H1 (cell line): Measurements from ENCODE around the gene HSPA4. TPM values are rescaled to one million over a fixed set of nuclear protein-coding genes. Genes with fewer than 3 reads are reported as not detected.

Experiments
- CTCF ChIA-PET: fragments of 300-600 bp; sonication (Branson Sonifier 250); formaldehyde crosslinking; loops from one replicate; lab custom pipeline; 2021; ENCODE audit not compliant: partially characterized antibody; lab: Charles Lee
- POLR2A ChIA-PET: fragments of 300-600 bp; sonication (Branson Sonifier 250); formaldehyde crosslinking; loops from one replicate; lab custom pipeline; 2021; ENCODE audit warnings: inconsistent platforms; ENCODE audit not compliant: partially characterized antibody; lab: Charles Lee
- DNase-seq, 2 experiments: peaks; one replicate each; pipeline versions ENCODE4 v3.0.0 to v3.0.0-alpha.2; 2010 to 2022; ENCODE audit warnings: low spot score in 2 of 2, low read depth in 1 of 2, mixed read lengths in 1 of 2
- FAIRE-seq: peaks from 2 replicates; lab custom pipeline; 2011; peaks lifted over from hg19 to GRCh38; lab: Jason Lieb, UNC
- H2AFZ ChIP-seq: 2 replicates; pipeline ENCODE4 v1.8.1; 2012; ENCODE audit warnings: low read length, inconsistent platforms
- H2AK5ac ChIP-seq: 2 replicates; pipeline ENCODE4 v1.6.1; 2013; ENCODE audit warnings: low read depth, low read length
- H2BK120ac ChIP-seq: replicated peaks from 2 replicates; pipeline ENCODE3; 2013; ENCODE audit warnings: low read depth, low read length, inconsistent platforms
- H2BK12ac ChIP-seq: 2 replicates; pipeline ENCODE4 v1.6.1; 2013; ENCODE audit warnings: low read depth, low read length
- H2BK15ac ChIP-seq: 2 replicates; pipeline ENCODE4 v1.6.1; 2013; ENCODE audit warnings: low read length
- H2BK20ac ChIP-seq: 2 replicates; pipeline ENCODE4 v1.6.1; 2013; ENCODE audit warnings: low read length
- H2BK5ac ChIP-seq: 2 replicates; pipeline ENCODE4 v1.6.1; 2013; ENCODE audit warnings: low read depth, low read length
- H3K14ac ChIP-seq: 2 replicates; pipeline ENCODE4 v1.6.1; 2013; ENCODE audit warnings: inconsistent platforms; ENCODE audit not compliant: insufficient read length
- H3K18ac ChIP-seq: 2 replicates; pipeline ENCODE4 v1.6.1; 2013; ENCODE audit warnings: low read length; ENCODE audit errors: extremely low read depth
- H3K23ac ChIP-seq: 2 replicates; pipeline ENCODE4 v1.6.1; 2013; ENCODE audit warnings: inconsistent platforms; ENCODE audit not compliant: insufficient read length
- H3K23me2 ChIP-seq: 2 replicates; pipeline ENCODE4 v1.6.1; 2013; ENCODE audit warnings: low read depth, low read length
- H3K27ac ChIP-seq: 2 replicates; pipeline ENCODE4 v1.6.1; 2011; ENCODE audit warnings: low read depth, low read length, inconsistent platforms
- H3K27me3 ChIP-seq, 4 experiments: replicated peaks in 1 of 4; 1 replicate in 1 of 4; 2 replicates in 3 of 4; pipeline versions ENCODE4 v1.6.1 to v1.8.1; 2011 to 2013; ENCODE audit warnings: low read length in 3 of 4, mild to moderate bottlenecking in 3 of 4, inconsistent platforms in 2 of 4, mixed read lengths in 2 of 4, moderate library complexity in 1 of 4; ENCODE audit not compliant: control insufficient read depth in 3 of 4, insufficient read depth in 3 of 4; ENCODE audit errors: extremely low read depth in 1 of 4
- H3K36me3 ChIP-seq, 4 experiments: 2 replicates each; pipeline versions ENCODE4 v1.6.1 to v1.8.1; 2011 to 2013; ENCODE audit warnings: mild to moderate bottlenecking in 4 of 4, low read length in 3 of 4, moderate library complexity in 2 of 4, control low read depth in 1 of 4, inconsistent platforms in 1 of 4; ENCODE audit not compliant: insufficient read depth in 4 of 4, control insufficient read depth in 2 of 4
- H3K4ac ChIP-seq: replicated peaks from 2 replicates; pipeline ENCODE3; 2013; ENCODE audit warnings: low read length, low read depth, mixed read lengths, inconsistent platforms; ENCODE audit not compliant: insufficient read length
- H3K4me1 ChIP-seq, 4 experiments: replicated peaks in 1 of 4; 1 replicate in 1 of 4; 2 replicates in 3 of 4; pipeline versions ENCODE4 v1.6.1 to v1.8.1; 2011 to 2013; ENCODE audit warnings: low read length in 3 of 4, inconsistent platforms in 2 of 4, mixed read lengths in 1 of 4; ENCODE audit not compliant: insufficient read depth in 4 of 4, control insufficient read depth in 3 of 4
- H3K4me2 ChIP-seq, 2 experiments: 2 replicates each; pipeline versions ENCODE4 v1.6.1 to v1.8.1; 2011 to 2013; ENCODE audit warnings: low read depth in 2 of 2, low read length in 2 of 2, control low read depth in 1 of 2, inconsistent platforms in 1 of 2, mild to moderate bottlenecking in 1 of 2; ENCODE audit not compliant: insufficient read depth in 1 of 2
- H3K4me3 ChIP-seq, 4 experiments: fragments of 200-600, 300-600 bp in 1 of 4; sonication (generic), shearing (Covaris generic), sonication (Bioruptor Twin) in 1 of 4; 2 replicates each; pipeline versions ENCODE4 v1.5.1 to v1.8.1; 2011 to 2016; ENCODE audit warnings: low read length in 4 of 4, low read depth in 3 of 4, control low read depth in 2 of 4, inconsistent platforms in 2 of 4, mild to moderate bottlenecking in 2 of 4, mixed read lengths in 1 of 4, moderate library complexity in 1 of 4; ENCODE audit not compliant: insufficient read depth in 2 of 4; ENCODE audit errors: extremely low read depth in 1 of 4
- H3K56ac ChIP-seq: replicated peaks from 2 replicates; pipeline ENCODE3; 2013; ENCODE audit warnings: low read depth, mild to moderate bottlenecking, mixed read lengths, low read length, inconsistent platforms; ENCODE audit not compliant: insufficient read length
- H3K79me1 ChIP-seq: 2 replicates; pipeline ENCODE4 v1.6.1; 2013; ENCODE audit warnings: low read depth, low read length, control low read depth
- H3K79me2 ChIP-seq, 2 experiments: 2 replicates each; pipeline versions ENCODE4 v1.6.1 to v1.8.1; 2012 to 2013; ENCODE audit warnings: low read length in 2 of 2, mild to moderate bottlenecking in 2 of 2, inconsistent platforms in 1 of 2; ENCODE audit not compliant: insufficient read depth in 2 of 2, control insufficient read depth in 1 of 2
- H3K9ac ChIP-seq, 4 experiments: replicated peaks in 1 of 4; 1 replicate in 1 of 4; 2 replicates in 3 of 4; pipeline versions ENCODE4 v1.6.1 to v1.8.1; 2011 to 2013; ENCODE audit warnings: low read depth in 3 of 4, low read length in 3 of 4, control low read depth in 2 of 4, mild to moderate bottlenecking in 2 of 4, moderate library complexity in 2 of 4, inconsistent platforms in 1 of 4; ENCODE audit errors: extremely low read depth in 1 of 4
- H3K9me3 ChIP-seq, 2 experiments: 2 replicates each; pipeline versions ENCODE4 v1.6.1 to v1.8.1; 2012 to 2013; ENCODE audit warnings: mild to moderate bottlenecking in 2 of 2, moderate library complexity in 2 of 2, control low read depth in 1 of 2, inconsistent platforms in 1 of 2, low read depth in 1 of 2, low read length in 1 of 2, mixed read lengths in 1 of 2; ENCODE audit not compliant: insufficient read depth in 2 of 2
- H4K20me1 ChIP-seq, 2 experiments: replicated peaks in 1 of 2; 2 replicates each; pipeline versions ENCODE3 to v1.8.1; 2011 to 2013; ENCODE audit warnings: inconsistent platforms in 2 of 2, low read length in 2 of 2, mild to moderate bottlenecking in 1 of 2; ENCODE audit not compliant: insufficient read depth in 2 of 2, control insufficient read depth in 1 of 2
- H4K5ac ChIP-seq: 2 replicates; pipeline ENCODE4 v1.6.1; 2013; ENCODE audit warnings: low read length, low read depth, mixed read lengths, inconsistent platforms; ENCODE audit not compliant: insufficient read length
- H4K8ac ChIP-seq: 2 replicates; pipeline ENCODE4 v1.8.0; 2013; ENCODE audit warnings: mild to moderate bottlenecking, moderate library complexity, low read length, inconsistent platforms; ENCODE audit not compliant: insufficient read depth; ENCODE audit errors: extremely low read depth
- H4K91ac ChIP-seq: replicated peaks from 2 replicates; pipeline ENCODE3; 2013; ENCODE audit warnings: low read length, mixed read lengths, inconsistent platforms; ENCODE audit not compliant: insufficient read length
- CBX8 ChIP-seq: fragments of 300-800, 300-1000 bp; sonication (generic); IDR thresholded peaks from 2 replicates; pipeline ENCODE4 v1.7.1; 2016; ENCODE audit warnings: low read depth, low read length, borderline replicate concordance
- CHD2 ChIP-seq: IDR thresholded peaks from 2 replicates; pipeline ENCODE4 v1.6.1; 2012; ENCODE audit warnings: low read length, improper control_type of control experiment
- CTBP2 ChIP-seq: IDR thresholded peaks from 2 replicates; pipeline ENCODE4 v1.7.0; 2011; ENCODE audit warnings: borderline replicate concordance, mild to moderate bottlenecking, moderate library complexity, mixed read lengths, low read length; ENCODE audit not compliant: insufficient read depth, insufficient read length
- EZH2 ChIP-seq: fragments of 200-600 bp; sonication (generic); IDR thresholded peaks from 2 replicates; pipeline ENCODE4 v1.7.1; 2012; ENCODE audit warnings: low read depth, mild to moderate bottlenecking, moderate library complexity, low read length, inconsistent platforms; ENCODE audit not compliant: severe bottlenecking
- POU5F1 ChIP-seq: IDR thresholded peaks from 2 replicates; pipeline ENCODE4 v1.6.1; 2011; ENCODE audit warnings: low read depth, mild to moderate bottlenecking, low read length, moderate library complexity
- RNF2 ChIP-seq: fragments of 200-900, 300-1000 bp; sonication (generic); IDR thresholded peaks from 2 replicates; pipeline ENCODE4 v1.7.1; 2016; ENCODE audit warnings: borderline replicate concordance, low read depth, mild to moderate bottlenecking, antibody characterized with exemption, low read length; ENCODE audit not compliant: poor library complexity, severe bottlenecking; ENCODE audit errors: missing control alignments
- SP4 ChIP-seq: IDR thresholded peaks from 2 replicates; pipeline ENCODE4 v1.6.1; 2012; ENCODE audit warnings: low read length, inconsistent platforms
- WGBS, 2 experiments: shearing (Covaris generic) in 1 of 2; methylation state at CpG; one replicate each; pipeline versions ENCODE4 v1.1.6 to v1.1.7; 2013 to 2015; ENCODE audit warnings: low lambda C conversion rate in 2 of 2, mixed read lengths in 2 of 2, inconsistent platforms in 1 of 2, low coverage in 1 of 2, missing lambda C conversion rate in 1 of 2; ENCODE audit not compliant: insufficient replicate concordance in 2 of 2, insufficient coverage in 1 of 2, insufficient read length in 1 of 2; ENCODE audit errors: extremely low coverage in 1 of 2, missing lambda C conversion rate in 1 of 2; 5-methylcytosine and 5-hydroxymethylcytosine counted together
- polyA plus RNA-seq, 7 experiments: library from polyadenylated mRNA; depleted of rRNA in 3 of 7; stranded (reverse) in 5 of 7; unstranded in 2 of 7; fragments of >200 nt in 5 of 7; fragments of 200-250 nt in 2 of 7; gene quantifications; 1 replicate in 5 of 7; 2 replicates in 1 of 7; 4 replicates in 1 of 7; pipeline versions ENCODE4 v1.2.1 to v1.2.3, GENCODE V29; 2011 to 2013; ENCODE audit warnings: missing spikeins in 2 of 7, mixed read lengths in 2 of 7
- total RNA-seq: library from RNA; stranded (reverse); fragmentation: NEBNext Ultra II Directional; extraction: Animal tissue kit (Norgen Biotek cat#: 25700); gene quantifications from 2 replicates; pipeline ENCODE4 v1.2.1, GENCODE V29; 2021
- TF ChIP-seq, protein P1 (sequence below), 3 experiments: IDR thresholded peaks; 1 replicate in 2 of 3; 2 replicates in 1 of 3; pipeline versions ENCODE4 v1.5.1 to v1.6.1; 2011; ENCODE audit warnings: low read length in 3 of 3, mild to moderate bottlenecking in 3 of 3, inconsistent platforms in 2 of 3, low read depth in 1 of 3, moderate library complexity in 1 of 3; ENCODE audit not compliant: insufficient read depth in 1 of 3; ENCODE audit errors: control extremely low read depth in 1 of 3
- TF ChIP-seq, protein P2 (sequence below): IDR thresholded peaks from 2 replicates; pipeline ENCODE4 v1.6.1; 2012; ENCODE audit warnings: low read length, inconsistent platforms

The HSPA4 gene
- total and polyA plus RNA-seq, 2 of the 8 experiments (the other 6 are each of a cell fraction or from before 2014, with no cell fraction given), result 28.9 to 445 TPM

DNA sequence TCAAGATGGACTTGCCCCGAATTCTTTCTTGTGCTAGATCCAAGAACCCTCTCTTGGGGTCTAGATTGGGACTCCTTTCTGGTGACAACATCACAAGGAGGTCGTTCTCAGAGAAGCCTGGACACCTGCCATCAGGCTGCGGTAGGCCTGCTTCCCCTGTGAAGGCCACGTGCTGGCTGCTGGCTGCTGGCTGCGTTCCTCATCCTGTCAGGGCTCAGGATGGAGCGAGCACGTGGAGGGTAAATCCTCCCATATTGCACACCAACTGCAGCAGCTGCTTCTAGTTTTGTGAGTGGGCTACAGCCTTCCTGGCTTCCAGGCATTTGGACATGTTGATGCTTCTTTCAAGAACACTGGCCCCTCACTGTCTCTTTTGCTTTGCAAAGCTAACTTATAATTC is 95.6 kb downstream of the HSPA4 start:
- Histone ChIP-seq H3K79me2 (no peaks in the 10 kb centered on the region), H4K8ac (no peak overlapping the region), H3K79me1 (no peaks in the 10 kb centered on the region), H3K4me2 (no peak overlapping the region), H4K91ac (no peak overlapping the region), H2AK5ac (no peak overlapping the region), H3K4me1 (no peaks in the 10 kb centered on the region), H2BK120ac (no peak overlapping the region), H2BK12ac (no peak overlapping the region), H3K27ac (no peak overlapping the region), H2AFZ (no peak overlapping the region), H3K4me3 (no peak overlapping the region), H3K18ac (no peak overlapping the region), H2BK5ac (no peak overlapping the region), H3K36me3 (no peaks in the 10 kb centered on the region), H3K56ac (no peak overlapping the region), H3K14ac (no peak overlapping the region), H2BK15ac (no peak overlapping the region), H4K5ac (no peak overlapping the region), H3K23me2 (no peaks in the 10 kb centered on the region), H2BK20ac (no peak overlapping the region), H3K9ac (no peak overlapping the region), H3K27me3 (no peaks in the 10 kb centered on the region), H3K9me3 (no peaks in the 10 kb centered on the region), H4K20me1 (no peaks in the 10 kb centered on the region), H3K23ac (no peak overlapping the region), H3K4ac (no peak overlapping the region)
- ChIA-PET CTCF (interaction anchor here (1.3 to 1.5 kb wide), 2 partner anchors 99 to 113 kb away, joined by 3 read pairs; no protein-coding TSS in a partner anchor), POLR2A (no interaction called here)
- DNase-seq, result no peak
- FAIRE-seq, result no peak
- WGBS, 2 experiments, result 93% methylated on average over 7 of the region's 7 CpGs; no CpG with 5 or more reads in 1 of the 2 experiments
- TF ChIP-seq CTBP2, result no peak
- no peak for TF ChIP-seq CBX8
- TF ChIP-seq, protein P1, sequence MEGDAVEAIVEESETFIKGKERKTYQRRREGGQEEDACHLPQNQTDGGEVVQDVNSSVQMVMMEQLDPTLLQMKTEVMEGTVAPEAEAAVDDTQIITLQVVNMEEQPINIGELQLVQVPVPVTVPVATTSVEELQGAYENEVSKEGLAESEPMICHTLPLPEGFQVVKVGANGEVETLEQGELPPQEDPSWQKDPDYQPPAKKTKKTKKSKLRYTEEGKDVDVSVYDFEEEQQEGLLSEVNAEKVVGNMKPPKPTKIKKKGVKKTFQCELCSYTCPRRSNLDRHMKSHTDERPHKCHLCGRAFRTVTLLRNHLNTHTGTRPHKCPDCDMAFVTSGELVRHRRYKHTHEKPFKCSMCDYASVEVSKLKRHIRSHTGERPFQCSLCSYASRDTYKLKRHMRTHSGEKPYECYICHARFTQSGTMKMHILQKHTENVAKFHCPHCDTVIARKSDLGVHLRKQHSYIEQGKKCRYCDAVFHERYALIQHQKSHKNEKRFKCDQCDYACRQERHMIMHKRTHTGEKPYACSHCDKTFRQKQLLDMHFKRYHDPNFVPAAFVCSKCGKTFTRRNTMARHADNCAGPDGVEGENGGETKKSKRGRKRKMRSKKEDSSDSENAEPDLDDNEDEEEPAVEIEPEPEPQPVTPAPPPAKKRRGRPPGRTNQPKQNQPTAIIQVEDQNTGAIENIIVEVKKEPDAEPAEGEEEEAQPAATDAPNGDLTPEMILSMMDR (IDR thresholded peaks at IDR 0.05; ENCODE audit: control extremely low read depth in 1 of 3, insufficient read depth in 1 of 3, low read depth in 1 of 3, low read length in 3 of 3), result no peak
- no peak for TF ChIP-seq POU5F1
- TF ChIP-seq, protein P2, sequence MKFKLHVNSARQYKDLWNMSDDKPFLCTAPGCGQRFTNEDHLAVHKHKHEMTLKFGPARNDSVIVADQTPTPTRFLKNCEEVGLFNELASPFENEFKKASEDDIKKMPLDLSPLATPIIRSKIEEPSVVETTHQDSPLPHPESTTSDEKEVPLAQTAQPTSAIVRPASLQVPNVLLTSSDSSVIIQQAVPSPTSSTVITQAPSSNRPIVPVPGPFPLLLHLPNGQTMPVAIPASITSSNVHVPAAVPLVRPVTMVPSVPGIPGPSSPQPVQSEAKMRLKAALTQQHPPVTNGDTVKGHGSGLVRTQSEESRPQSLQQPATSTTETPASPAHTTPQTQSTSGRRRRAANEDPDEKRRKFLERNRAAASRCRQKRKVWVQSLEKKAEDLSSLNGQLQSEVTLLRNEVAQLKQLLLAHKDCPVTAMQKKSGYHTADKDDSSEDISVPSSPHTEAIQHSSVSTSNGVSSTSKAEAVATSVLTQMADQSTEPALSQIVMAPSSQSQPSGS, result no peak
- TF ChIP-seq CHD2, result no peak
- no peak for TF ChIP-seq EZH2
- no peak for TF ChIP-seq RNF2
- no peak for TF ChIP-seq SP4
